HFF-Myc (cell line): ENCODE results near the gene RHOA.
"Not testable (repeated sequence)": the region's sequence is repeated elsewhere in the genome, so short reads cannot be mapped to it uniquely, and the experiment has no call there.

Source experiments
- DNase-seq: peaks from one replicate; pipeline ENCODE4 v3.0.0-alpha.2; 2011; ENCODE audit warnings: low read depth; ENCODE audit errors: extremely low read depth
- H3K4me3 ChIP-seq: replicated peaks from 2 replicates; pipeline ENCODE4 v1.5.1; 2011; ENCODE audit warnings: low read depth, mild to moderate bottlenecking, control low read depth, low read length
- CTCF ChIP-seq: IDR thresholded peaks from 2 replicates; pipeline ENCODE4 v1.5.1; 2012; ENCODE audit warnings: mild to moderate bottlenecking, low read depth, low read length, control low read depth; ENCODE audit errors: missing control alignments

Gene RHOA

GRCh38 chr3:49403891-49404290, 7.9 kb downstream of the RHOA start:
- no peak for TF ChIP-seq CTCF
- no peak overlapping the region for H3K4me3 ChIP-seq

DNA sequence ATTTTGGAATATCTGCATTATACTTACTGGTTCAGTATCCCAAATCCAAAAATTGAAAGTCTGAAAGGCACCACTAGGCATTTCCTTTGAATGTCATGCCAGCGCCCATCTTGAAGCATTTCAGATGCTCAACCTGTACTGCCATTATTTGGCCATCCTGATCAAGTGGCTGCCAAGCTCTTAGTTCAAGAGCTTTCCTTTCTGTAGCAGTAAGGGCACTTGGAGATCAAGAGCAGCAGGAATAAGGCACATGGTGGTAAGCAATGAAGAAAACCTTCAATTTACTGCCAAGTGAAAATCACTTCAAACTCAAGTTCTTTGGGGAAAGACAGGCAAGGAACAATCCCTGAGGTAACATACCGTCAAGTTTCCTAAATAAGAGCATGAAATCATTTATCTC, 10.0 kb downstream of the RHOA start:
- no peak for DNase-seq
- no peak for TF ChIP-seq CTCF
- no peak overlapping the region for H3K4me3 ChIP-seq

More at GRCh38 chr3:49403891-49404290, 7.9 kb downstream of the RHOA start:
- no peak for DNase-seq

DNA sequence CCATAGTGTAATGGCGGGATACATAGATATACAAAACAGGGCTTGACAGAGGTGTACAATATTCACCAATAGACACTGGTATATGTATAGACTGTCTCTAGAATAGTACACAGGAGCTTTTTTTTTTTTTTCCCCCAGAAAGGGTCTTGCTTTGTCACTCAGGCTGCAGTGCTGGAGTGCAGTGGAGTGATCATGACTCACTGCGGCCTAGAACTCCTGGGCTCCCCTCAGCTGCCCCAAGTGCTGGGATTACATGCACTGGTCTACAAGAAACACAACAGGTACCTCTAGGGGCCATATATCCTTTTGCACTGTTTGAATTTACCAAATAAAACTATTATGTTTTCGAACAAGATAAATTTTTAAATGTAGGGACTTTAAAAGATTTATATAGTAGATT, 12.3 kb downstream of the RHOA start:
- TF ChIP-seq CTCF = no peak
- no peak for DNase-seq
- H3K4me3 ChIP-seq = no peak overlapping the region

- no peak for DNase-seq
- TF ChIP-seq CTCF = no peak
- no peak overlapping the region for H3K4me3 ChIP-seq
Observed at GRCh38 chr3:49397470-49397869, 14.3 kb downstream of the RHOA start.

DNA sequence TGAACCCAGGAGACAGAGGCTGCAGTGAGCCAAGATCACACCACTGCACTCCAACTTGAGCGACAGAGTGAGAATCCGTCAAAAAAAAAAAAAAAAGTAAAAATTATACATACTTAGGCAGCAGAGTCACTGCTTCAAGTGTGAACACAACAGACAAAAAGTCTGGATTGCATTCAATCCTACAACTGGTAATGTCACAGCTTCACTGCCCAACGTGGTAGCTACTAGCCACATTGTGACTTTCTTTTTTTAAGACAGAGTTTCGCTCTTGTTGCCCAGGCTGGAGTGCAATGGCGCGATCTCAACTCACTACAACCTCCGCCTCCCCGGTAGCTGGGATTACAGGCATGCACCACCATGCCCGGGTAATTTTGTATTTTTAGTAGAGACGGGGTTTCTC, 20.5 kb downstream of the RHOA start:
- DNase-seq = not testable (repeated sequence)

GRCh38 chr3:49389297-49389696, 22.5 kb downstream of the RHOA start:
- no peak for DNase-seq
- H3K4me3 ChIP-seq = no peak overlapping the region
- no peak for TF ChIP-seq CTCF

More for the DNA sequence above, 20.5 kb downstream of the RHOA start:
- not testable (repeated sequence) for H3K4me3 ChIP-seq

- DNase-seq = no peak
- no peak for TF ChIP-seq CTCF
- H3K4me3 ChIP-seq = no peak overlapping the region
Observed at GRCh38 chr3:49388289-49388820, 23.4 kb downstream of the RHOA start.
